ENCODE measurements around the gene DCN.

DCN gene

GRCh38 chr12:91105807-91106206 lies 76.8 kb downstream of the DCN start:
- Mint-ChIP-seq H3K27ac (no peak overlapping the region), H3K4me1 (no peaks in the 10 kb centered on the region), H3K27me3 (peaks cover 10% of the 10 kb centered on the region), H3K36me3 (no peaks in the 10 kb centered on the region), H3K4me3 (no peak overlapping the region), H3K9me3 (no peaks in the 10 kb centered on the region)
- ATAC-seq: no peak

- H3K36me3 Mint-ChIP-seq: no peaks in the 10 kb centered on the region
- peaks cover 10% of the 10 kb centered on the region for H3K27me3 Mint-ChIP-seq
- H3K27ac Mint-ChIP-seq: no peak overlapping the region
- no peak overlapping the region for H3K4me3 Mint-ChIP-seq
- no peaks in the 10 kb centered on the region for H3K9me3 Mint-ChIP-seq
- no peak for ATAC-seq
- no peaks in the 10 kb centered on the region for H3K4me1 Mint-ChIP-seq
Measured at GRCh38 chr12:91104812-91105466, 77.7 kb downstream of the DCN start.

- no peak overlapping the region for H3K27ac Mint-ChIP-seq
- ATAC-seq: no peak
- peaks cover 10% of the 10 kb centered on the region for H3K27me3 Mint-ChIP-seq
- H3K9me3 Mint-ChIP-seq: no peaks in the 10 kb centered on the region
- H3K4me1 Mint-ChIP-seq: no peaks in the 10 kb centered on the region
- no peaks in the 10 kb centered on the region for H3K36me3 Mint-ChIP-seq
- no peak overlapping the region for H3K4me3 Mint-ChIP-seq
Measured at GRCh38 chr12:91103624-91104023, 79.0 kb downstream of the DCN start.

GRCh38 chr12:91103101-91103500 lies 79.5 kb downstream of the DCN start:
- Mint-ChIP-seq H3K9me3 (no peaks in the 10 kb centered on the region), H3K4me1 (no peaks in the 10 kb centered on the region), H3K4me3 (no peak overlapping the region), H3K27me3 (peaks cover 10% of the 10 kb centered on the region), H3K27ac (no peak overlapping the region), H3K36me3 (no peaks in the 10 kb centered on the region)
- ATAC-seq: no peak

- Mint-ChIP-seq H3K36me3 (no peaks in the 10 kb centered on the region), H3K9me3 (no peaks in the 10 kb centered on the region), H3K4me3 (no peak overlapping the region), H3K27me3 (no peaks in the 10 kb centered on the region), H3K27ac (no peak overlapping the region), H3K4me1 (no peaks in the 10 kb centered on the region)
- ATAC-seq: no peak
Measured at GRCh38 chr12:91100906-91101305, 81.7 kb downstream of the DCN start.

GRCh38 chr12:91099836-91100235 lies 82.8 kb downstream of the DCN start:
- no peak for ATAC-seq
- Mint-ChIP-seq H3K36me3 (no peaks in the 10 kb centered on the region), H3K4me3 (no peak overlapping the region), H3K27ac (no peak overlapping the region), H3K4me1 (no peaks in the 10 kb centered on the region), H3K27me3 (peaks cover 1% of the 10 kb centered on the region), H3K9me3 (no peaks in the 10 kb centered on the region)

GRCh38 chr12:91099341-91099740 lies 83.3 kb downstream of the DCN start:
- H3K27me3 Mint-ChIP-seq: peaks cover 6% of the 10 kb centered on the region
- no peaks in the 10 kb centered on the region for H3K4me1 Mint-ChIP-seq
- H3K9me3 Mint-ChIP-seq: no peaks in the 10 kb centered on the region
- no peak overlapping the region for H3K27ac Mint-ChIP-seq
- no peak overlapping the region for H3K4me3 Mint-ChIP-seq
- no peaks in the 10 kb centered on the region for H3K36me3 Mint-ChIP-seq
- no peak for ATAC-seq

DNA sequence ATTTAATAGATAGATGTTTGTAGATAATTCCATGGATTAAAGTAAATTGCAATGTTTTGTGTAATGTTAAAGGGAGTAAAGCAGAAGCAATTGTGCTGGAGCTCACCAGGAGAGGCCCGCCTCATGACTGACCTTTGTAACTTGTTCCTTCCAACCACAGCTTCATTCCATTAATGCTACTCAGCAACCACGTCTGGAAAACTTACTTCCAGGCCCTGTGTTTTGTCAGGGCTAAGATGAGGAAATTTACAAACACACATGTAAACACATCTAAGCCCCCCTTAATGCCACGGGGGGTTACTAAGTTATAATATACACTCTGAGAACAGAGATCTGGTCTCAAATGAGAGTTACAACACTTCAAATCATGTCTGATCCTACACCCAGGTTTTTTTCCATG lies 83.7 kb downstream of the DCN start:
- no peaks in the 10 kb centered on the region for H3K4me1 Mint-ChIP-seq
- H3K27ac Mint-ChIP-seq: no peak overlapping the region
- ATAC-seq: no peak
- no peaks in the 10 kb centered on the region for H3K9me3 Mint-ChIP-seq
- no peaks in the 10 kb centered on the region for H3K36me3 Mint-ChIP-seq
- no peak overlapping the region for H3K4me3 Mint-ChIP-seq
- peaks cover 9% of the 10 kb centered on the region for H3K27me3 Mint-ChIP-seq

- Mint-ChIP-seq H3K4me3 (no peak overlapping the region), H3K4me1 (no peaks in the 10 kb centered on the region), H3K27ac (no peak overlapping the region), H3K36me3 (no peaks in the 10 kb centered on the region), H3K27me3 (peaks cover 13% of the 10 kb centered on the region), H3K9me3 (no peaks in the 10 kb centered on the region)
- no peak for ATAC-seq
Measured at GRCh38 chr12:91098461-91098860, 84.2 kb downstream of the DCN start.

DNA sequence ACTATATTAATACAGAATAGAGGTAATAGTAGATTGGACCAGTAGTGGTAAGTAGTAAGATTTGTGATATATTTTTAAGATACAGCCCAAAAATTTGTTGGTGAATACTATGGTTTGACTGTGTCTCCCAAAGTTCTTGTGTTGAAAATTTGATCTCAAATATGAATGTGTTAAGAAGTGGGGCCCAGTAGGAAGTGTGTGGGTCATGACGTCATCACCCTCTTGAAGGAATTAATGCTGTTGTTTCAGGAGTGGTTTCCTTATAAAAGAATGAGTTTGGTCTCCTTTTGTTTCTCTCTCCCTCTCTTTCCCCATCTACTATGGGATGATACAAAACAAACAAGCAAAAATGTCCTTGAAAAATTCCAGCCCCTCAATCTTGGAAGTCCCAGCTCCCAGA lies 87.7 kb downstream of the DCN start:
- Mint-ChIP-seq H3K4me1 (no peaks in the 10 kb centered on the region), H3K36me3 (no peaks in the 10 kb centered on the region), H3K9me3 (peaks cover 5% of the 10 kb centered on the region), H3K4me3 (no peak overlapping the region), H3K27me3 (peaks cover 18% of the 10 kb centered on the region), H3K27ac (no peak overlapping the region)
- no peak for ATAC-seq

DNA sequence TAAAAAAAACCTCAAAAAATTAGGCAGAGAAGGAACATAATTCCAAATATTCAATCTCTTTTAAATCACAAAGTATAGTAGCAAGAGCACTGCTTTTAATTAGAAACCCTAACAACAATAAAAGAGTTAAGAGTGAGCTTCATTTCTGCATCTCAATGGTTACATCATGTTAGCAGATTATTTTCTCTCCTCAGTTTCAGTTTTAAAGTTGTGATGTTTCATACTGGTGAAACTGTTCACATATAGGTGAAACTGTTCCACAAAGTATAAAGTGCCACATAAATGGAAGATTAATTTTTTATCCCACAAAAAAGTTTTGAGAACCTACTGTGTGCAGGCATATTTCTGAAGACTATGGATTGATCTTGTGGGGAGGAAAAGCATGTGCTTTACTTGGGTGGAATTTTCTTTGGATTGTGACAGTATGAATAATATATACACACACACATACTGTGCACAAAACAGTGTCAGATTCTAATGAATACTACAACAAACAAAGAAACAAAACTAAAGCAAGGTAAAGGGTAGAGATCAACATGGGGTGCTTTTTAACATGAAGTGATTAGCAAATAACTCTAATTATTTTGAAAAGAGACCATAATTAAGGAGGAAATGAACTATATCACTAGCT lies 88.5 kb downstream of the DCN start:
- Mint-ChIP-seq H3K27ac (no peak overlapping the region), H3K27me3 (peaks cover 18% of the 10 kb centered on the region), H3K36me3 (no peaks in the 10 kb centered on the region), H3K9me3 (peaks cover 10% of the 10 kb centered on the region), H3K4me1 (no peaks in the 10 kb centered on the region), H3K4me3 (no peak overlapping the region)
- no peak for ATAC-seq

DNA sequence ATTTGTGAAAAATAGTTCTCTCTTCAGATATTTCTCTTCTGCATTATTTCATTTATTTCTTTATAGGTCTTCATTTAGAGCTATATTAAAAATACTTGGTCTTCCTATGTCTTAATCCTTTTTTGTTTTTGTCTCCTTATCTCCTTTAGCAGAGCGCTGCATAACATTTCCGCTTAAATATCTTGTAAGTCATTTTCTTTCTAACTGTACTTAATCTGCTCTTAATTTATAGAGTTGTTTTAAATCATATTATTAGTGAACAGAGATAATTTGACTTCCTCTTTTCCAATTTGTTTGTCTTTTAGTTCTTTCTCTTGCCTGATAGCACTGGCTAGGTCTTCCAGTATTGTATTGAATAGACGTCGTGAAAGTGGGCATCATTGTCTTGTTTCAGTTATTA lies 89.3 kb downstream of the DCN start:
- Mint-ChIP-seq H3K4me1 (no peaks in the 10 kb centered on the region), H3K27ac (no peak overlapping the region), H3K4me3 (no peak overlapping the region), H3K36me3 (no peaks in the 10 kb centered on the region), H3K9me3 (peaks cover 18% of the 10 kb centered on the region), H3K27me3 (peaks cover 18% of the 10 kb centered on the region)
- ATAC-seq: no peak

DNA sequence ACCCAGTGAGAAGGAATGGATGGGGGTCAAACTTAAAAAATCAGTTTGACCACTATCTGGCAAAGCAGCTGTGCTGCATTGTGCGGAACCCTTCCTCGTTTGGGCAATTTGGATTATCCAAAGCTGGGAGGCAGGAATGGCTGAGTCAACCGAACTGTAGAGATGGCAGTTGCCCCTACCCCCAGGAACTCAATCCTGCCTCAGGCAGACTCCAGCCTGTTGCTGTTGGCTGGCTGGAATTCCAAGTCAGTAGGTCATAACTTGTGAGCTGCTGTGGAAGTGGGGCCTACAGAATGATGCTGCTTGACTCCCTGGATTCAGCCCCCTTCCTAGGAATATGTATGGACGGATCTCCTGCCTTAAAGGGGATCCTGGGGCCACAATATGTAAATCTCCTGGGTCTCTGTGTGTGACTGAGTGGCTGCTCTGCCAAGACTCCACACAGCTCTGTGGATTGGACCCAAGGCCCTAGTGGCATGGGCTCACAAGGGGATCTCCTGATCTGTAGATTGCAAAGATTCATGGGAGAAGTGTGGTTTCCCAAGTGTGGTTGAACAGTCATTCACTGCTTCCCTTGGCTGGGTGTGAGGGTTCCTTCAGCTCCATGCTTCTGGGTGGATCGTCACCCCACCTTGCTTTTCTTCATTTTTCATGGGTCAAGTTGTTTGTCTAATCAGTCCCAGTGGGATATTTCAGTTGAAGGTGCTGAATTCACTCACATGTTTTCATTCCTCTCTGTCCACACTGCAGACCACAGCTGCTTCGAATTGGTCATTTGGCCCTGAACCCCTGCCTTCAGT lies 90.5 kb downstream of the DCN start:
- Mint-ChIP-seq H3K27me3 (peaks cover 18% of the 10 kb centered on the region), H3K9me3 (peaks cover 19% of the 10 kb centered on the region), H3K27ac (no peak overlapping the region), H3K36me3 (no peaks in the 10 kb centered on the region), H3K4me1 (no peaks in the 10 kb centered on the region), H3K4me3 (no peak overlapping the region)
- ATAC-seq: no peak
